NCI-H1092 treated with DMSO at 0.1 percent for 48 hours (cell line): ENCODE data around the gene MAPK7.

ENCODE experiments used
- DNase-seq: peaks from one replicate; lab custom pipeline; 2025; lab: John Stamatoyannopoulos, UW

The MAPK7 gene

DNA sequence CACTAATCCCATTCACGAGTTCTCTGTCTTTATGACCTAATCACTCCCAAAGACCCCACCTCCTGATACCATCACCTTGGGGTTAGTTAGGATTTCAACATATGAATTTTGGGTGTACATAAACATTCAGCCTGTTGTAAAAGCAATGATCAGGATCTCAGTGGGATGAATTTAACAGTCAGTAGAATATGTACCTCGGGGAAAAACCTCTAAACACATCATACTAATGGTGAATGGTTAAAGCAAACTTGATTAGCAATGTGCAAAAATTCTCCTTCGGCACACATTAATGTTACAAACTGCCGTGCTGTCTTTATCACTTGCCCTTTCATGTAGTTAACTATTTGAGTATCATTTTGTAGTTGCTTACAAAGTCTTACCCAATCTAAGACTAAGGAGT is 42.9 kb downstream of the MAPK7 start:
- DNase-seq = no peak

DNA sequence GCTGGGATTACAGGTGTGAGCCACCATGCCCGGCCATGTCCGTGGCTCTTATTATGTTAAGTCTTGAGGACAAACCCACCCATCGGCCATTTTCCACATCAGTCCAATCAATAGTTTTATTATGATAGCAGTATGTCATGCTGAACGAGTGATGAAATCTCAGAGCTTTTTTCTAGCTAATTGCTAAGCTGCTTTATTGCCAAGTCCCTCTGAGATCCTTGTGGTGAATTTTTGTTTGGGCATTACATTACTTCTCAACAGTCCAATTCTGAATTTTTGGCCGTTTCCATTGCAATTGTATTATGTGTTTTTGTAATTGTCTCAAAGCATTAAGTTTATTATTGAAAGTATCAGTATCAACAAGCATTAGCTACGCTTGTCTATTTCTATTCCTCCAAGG is 43.6 kb downstream of the MAPK7 start:
- DNase-seq = no peak

DNA sequence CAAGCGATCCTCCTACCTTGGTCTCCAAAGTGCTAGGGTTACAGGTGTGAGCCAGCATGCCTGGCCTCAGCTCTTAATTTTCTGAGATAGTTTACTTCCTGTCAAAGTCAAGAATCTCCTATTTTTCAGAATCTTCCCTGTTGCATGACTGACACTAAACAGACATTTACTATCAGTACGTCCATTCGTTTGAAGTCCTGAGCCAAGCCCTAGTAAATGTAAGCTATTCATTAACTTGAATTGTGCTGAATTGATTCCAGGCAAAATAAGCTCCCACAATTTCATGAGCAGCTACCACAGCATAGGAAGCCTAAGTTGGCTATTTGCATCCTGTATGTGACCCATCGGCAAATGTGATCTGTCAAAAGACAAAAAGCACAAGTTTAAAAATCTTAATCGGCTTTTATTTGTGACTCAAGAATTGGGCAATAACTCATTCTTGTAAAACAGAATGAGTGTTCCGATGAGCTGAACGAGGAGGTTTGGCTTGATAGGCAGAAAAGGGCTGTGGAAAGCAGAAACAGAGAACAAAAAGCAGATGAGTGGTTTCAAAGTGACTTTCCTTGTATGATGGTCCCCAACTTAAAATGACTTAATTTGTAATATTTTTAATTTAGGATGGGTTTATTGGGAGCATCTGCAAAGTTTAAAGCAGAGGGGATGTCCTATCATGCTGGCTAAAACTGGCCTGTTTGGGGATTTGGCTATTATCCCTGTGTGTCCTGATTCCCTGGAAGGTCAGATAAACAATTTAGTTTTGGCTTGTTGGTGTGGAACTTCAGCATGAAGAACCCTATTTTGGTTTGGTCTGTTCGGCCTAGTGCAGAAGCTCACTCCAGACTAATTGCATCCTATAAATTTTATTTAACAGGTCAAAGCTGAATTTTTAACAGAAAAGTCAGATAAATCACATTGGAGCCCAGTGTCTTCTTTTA is 46.9 kb downstream of the MAPK7 start:
- no peak for DNase-seq

DNA sequence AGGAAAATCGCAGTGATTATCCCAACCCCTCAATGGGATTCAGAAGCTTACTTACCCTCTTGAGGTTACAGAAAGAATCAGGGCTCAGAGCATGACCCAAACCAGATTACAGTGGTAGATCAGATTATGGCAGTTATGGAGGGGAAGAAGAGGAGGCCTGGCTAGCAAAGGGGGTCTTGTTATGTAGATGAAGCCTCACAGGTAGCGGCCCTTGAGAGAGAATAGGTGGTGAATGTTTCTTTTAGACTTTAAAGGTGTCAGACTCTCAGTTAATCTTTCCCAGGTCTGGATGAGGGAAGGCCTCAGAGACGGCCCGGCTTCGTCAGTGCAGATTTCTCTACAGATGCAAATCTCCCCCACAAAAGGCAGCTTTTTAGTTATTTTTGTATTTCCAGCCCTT is 48.3 kb downstream of the MAPK7 start:
- DNase-seq = no peak

DNA sequence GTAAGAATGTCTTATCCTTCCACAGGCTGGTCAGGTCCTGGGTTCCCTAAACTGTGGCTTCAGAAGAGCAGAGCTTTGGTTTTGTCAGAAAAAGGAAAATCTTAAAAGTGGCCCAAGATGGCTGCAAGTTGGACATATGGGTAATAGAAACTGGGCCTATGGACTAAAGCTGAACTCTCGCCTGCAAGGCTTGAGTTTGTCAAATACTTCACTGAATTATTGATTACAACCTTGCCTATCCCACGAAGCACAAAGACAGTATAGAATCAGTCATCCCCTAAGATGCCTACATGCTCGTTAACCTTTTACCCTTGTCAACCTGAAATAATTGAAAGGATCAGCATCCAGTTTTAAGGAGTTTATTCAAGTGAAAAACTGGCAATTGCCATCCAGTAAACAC is 53.4 kb downstream of the MAPK7 start:
- DNase-seq = no peak
